Measurements from ENCODE around the gene FBXW2.

DNA sequence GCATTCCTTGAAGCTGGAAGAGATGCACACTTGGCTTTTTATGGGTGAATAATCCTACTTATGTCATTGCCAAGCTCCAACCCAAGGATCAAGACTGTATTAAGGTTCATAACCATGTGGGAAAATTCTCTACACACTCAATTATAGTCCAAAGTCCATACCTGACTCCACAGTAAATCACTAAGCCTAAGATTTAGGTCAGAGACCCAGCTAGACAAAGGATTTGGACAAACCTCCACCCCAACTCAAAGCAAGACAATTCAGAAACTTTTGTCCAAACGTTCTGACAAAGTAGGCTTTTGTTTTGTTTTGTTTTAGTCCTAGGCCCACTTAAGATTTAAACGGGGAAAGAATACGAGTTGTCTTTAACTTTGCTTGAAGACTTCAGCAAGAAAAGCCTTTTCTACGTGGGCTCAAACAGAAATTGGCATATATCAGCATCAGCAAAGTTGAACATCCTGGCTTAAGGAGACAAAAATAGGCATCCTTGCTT, 80.6 kb downstream of the FBXW2 start:
- TF ChIP-seq, protein P1, sequence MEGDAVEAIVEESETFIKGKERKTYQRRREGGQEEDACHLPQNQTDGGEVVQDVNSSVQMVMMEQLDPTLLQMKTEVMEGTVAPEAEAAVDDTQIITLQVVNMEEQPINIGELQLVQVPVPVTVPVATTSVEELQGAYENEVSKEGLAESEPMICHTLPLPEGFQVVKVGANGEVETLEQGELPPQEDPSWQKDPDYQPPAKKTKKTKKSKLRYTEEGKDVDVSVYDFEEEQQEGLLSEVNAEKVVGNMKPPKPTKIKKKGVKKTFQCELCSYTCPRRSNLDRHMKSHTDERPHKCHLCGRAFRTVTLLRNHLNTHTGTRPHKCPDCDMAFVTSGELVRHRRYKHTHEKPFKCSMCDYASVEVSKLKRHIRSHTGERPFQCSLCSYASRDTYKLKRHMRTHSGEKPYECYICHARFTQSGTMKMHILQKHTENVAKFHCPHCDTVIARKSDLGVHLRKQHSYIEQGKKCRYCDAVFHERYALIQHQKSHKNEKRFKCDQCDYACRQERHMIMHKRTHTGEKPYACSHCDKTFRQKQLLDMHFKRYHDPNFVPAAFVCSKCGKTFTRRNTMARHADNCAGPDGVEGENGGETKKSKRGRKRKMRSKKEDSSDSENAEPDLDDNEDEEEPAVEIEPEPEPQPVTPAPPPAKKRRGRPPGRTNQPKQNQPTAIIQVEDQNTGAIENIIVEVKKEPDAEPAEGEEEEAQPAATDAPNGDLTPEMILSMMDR (IDR thresholded peaks at IDR 0.05; ENCODE audit: insufficient read depth, low read length): no peak
- no peak for TF ChIP-seq GABPA (IDR thresholded peaks at IDR 0.05; ENCODE audit: low read depth)

Measured in HL-60 (cell line).